ENCODE data around the gene CACNA2D4.

CACNA2D4 gene

GRCh38 chr12:1798641-1799020 lies 119.8 kb downstream of the CACNA2D4 start:
- H3K4me3 ChIP-seq (ENCODE audit: low read depth, low read length) = no peak overlapping the region
- TF ChIP-seq, protein P1, sequence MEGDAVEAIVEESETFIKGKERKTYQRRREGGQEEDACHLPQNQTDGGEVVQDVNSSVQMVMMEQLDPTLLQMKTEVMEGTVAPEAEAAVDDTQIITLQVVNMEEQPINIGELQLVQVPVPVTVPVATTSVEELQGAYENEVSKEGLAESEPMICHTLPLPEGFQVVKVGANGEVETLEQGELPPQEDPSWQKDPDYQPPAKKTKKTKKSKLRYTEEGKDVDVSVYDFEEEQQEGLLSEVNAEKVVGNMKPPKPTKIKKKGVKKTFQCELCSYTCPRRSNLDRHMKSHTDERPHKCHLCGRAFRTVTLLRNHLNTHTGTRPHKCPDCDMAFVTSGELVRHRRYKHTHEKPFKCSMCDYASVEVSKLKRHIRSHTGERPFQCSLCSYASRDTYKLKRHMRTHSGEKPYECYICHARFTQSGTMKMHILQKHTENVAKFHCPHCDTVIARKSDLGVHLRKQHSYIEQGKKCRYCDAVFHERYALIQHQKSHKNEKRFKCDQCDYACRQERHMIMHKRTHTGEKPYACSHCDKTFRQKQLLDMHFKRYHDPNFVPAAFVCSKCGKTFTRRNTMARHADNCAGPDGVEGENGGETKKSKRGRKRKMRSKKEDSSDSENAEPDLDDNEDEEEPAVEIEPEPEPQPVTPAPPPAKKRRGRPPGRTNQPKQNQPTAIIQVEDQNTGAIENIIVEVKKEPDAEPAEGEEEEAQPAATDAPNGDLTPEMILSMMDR (IDR thresholded peaks at IDR 0.05; ENCODE audit: borderline replicate concordance, insufficient read depth, low read depth, low read length) = no peak

GRCh38 chr12:1797991-1798640 lies 120.3 kb downstream of the CACNA2D4 start:
- TF ChIP-seq, protein P1 (IDR thresholded peaks at IDR 0.05; ENCODE audit: borderline replicate concordance, insufficient read depth, low read depth, low read length) = no peak

GRCh38 chr12:1797011-1797901 lies 121.2 kb downstream of the CACNA2D4 start:
- peak overlapping the region; percentile 56 for H3K4me3 ChIP-seq (ENCODE audit: low read depth, low read length)
- TF ChIP-seq, protein P1 (IDR thresholded peaks at IDR 0.05; ENCODE audit: borderline replicate concordance, insufficient read depth, low read depth, low read length) = no peak

More at GRCh38 chr12:1797991-1798640, 120.3 kb downstream of the CACNA2D4 start:
- no peak overlapping the region for H3K4me3 ChIP-seq (ENCODE audit: low read depth, low read length)

- peak overlapping the region; percentile 56 for H3K4me3 ChIP-seq (ENCODE audit: low read depth, low read length)
- TF ChIP-seq, protein P1 (IDR thresholded peaks at IDR 0.05; ENCODE audit: borderline replicate concordance, insufficient read depth, low read depth, low read length) = no peak
Observed at GRCh38 chr12:1796515-1797010, 121.9 kb downstream of the CACNA2D4 start.

DNA sequence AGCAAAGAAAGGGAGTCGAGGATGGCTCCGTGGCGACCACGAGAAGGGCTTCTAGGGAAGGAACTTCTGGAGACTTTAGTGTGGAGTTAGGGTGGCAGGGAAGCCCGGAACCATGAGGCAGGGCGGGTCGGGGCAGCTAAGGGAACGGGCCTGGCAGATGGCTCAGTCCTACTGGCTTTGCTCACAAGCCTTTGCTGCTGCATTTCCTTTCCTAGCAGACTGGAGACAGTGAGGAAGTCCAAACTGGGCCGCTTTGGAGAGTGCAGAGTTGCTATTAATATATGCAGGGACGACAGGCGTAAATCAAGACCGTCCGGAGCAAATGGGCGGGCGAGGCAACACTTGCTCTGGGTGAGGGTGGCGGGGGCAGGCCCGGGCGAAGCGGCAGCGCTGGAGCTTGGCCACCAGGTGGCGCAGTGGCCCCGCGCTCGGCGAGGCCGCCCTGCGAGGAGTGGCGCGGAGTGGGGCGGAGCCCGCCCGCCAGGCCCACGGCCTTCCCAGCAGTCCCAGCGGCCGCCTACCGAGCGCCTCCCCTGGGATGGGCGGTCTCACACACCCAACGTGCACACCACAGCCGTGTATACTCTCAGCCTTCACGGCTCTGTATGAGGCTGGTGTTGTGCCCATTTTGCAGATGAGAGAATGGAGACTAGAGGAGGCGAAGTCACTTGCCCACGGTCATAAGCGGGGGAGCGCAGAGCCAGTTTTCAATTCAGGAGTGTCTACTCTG lies 122.5 kb downstream of the CACNA2D4 start:
- H3K4me3 ChIP-seq (ENCODE audit: low read depth, low read length) = peak overlapping the region; percentile 56
- TF ChIP-seq, protein P1 (IDR thresholded peaks at IDR 0.05; ENCODE audit: borderline replicate concordance, insufficient read depth, low read depth, low read length) = peak; percentile 95

DNA sequence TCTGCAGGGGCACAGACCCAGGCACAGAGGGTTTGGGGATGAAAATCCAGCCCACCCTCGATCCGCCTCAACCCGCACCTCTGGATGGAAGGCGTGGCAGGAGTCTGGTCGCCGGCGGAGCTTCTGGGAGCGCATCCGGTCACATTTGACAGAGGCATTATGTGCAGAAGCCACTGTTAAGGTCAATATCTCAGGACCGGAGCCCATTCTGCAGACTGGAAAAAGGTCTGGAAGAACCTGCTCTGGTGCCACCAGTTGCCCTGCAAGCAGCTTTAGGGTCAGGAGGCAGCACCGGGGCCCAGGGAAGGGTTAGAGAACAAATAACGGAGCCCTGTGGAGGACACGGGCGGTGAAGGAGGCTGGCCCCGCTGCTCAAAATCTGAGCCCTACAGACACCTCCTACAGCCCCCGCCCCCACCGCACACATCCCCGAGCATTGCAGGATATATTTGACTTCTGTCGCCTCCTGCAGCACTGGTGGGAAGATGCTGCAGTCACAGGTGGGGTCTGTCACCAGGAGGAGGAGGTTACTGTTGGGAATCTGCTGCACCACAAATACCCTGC lies 123.1 kb downstream of the CACNA2D4 start:
- TF ChIP-seq, protein P1 (IDR thresholded peaks at IDR 0.05; ENCODE audit: borderline replicate concordance, insufficient read depth, low read depth, low read length) = no peak
- H3K4me3 ChIP-seq (ENCODE audit: low read depth, low read length) = no peak overlapping the region
